NCI-H446 treated with DMSO at 0.1 percent for 48 hours (cell line): Measurements from ENCODE around the gene PDCL3.

Experiments used
- DNase-seq: peaks from one replicate; lab custom pipeline; 2025; lab: John Stamatoyannopoulos, UW

Gene PDCL3

GRCh38 chr2:100612388-100613000, 49.7 kb downstream of the PDCL3 start:
- DNase-seq, result no peak

DNA sequence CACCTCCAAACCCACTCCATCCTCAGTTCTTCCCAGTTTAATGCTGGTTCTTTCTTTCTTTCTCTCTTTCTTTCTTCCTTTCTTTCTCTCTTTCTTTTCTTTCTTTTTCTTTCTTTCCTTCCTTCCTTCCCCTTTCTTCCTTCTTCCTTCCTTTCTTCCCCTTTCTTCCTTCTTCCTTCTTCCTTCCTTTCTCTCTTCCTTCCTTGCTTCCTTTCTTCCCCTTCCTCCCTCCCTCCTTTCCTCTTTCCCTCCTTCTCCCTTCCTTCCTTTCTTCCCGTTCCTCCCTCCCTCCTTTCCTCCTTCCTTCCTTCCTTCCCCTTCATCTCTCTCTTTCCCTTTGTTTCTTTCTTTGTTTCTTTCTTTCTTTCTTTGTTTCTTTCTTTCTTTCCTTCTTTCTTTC, 50.9 kb downstream of the PDCL3 start:
- no peak for DNase-seq

DNA sequence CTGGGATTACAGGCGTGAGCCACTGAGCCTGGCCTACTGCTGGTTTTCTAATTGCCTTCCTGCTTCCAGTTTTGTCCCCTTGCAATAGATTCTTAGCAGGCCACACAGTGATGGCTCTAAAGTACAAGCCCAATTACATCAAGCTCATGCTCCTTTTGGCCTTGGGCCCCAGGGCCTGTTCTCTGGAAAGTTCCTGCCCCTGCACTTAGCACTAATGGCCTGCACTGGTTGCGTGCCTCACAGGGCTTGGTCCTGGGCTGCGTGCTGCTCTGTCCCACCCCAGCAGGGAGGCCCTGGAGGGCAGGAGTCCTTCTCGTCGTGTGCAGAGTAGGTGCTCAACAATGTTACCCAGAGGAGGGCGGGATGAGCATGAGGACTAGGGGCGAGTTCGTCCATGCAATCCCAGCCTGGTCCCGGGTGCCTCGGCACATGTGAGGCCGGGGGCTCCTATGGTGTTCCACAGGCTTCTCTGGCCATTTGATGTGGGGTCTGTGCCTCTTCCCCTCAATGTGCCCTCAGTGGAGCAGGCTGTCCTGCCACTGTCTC, 51.7 kb downstream of the PDCL3 start:
- DNase-seq, result no peak

GRCh38 chr2:100615471-100615870, 52.7 kb downstream of the PDCL3 start:
- no peak for DNase-seq

DNA sequence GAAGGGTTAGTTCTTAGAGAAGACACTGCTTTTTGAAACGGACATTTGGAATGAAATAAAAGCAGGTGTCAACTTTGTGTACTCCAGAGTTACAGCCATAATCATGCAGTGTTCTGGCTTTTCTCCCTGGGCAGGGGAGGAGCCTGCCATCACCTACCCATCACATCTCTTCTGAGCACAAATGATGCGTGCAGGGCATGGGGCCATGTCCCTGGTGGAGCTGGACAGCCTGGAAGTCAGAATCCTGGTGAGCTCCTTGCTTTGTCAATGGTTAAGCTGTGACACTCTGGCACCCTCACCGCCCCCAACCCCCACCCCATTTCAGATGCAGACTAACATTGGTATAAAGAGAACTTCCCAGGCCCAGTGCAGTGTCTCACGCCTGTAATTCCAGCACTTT, 53.1 kb downstream of the PDCL3 start:
- DNase-seq, result no peak

GRCh38 chr2:100616841-100617390, 54.1 kb downstream of the PDCL3 start:
- DNase-seq, result no peak

- DNase-seq, result no peak
Observed at GRCh38 chr2:100619951-100620350, 57.2 kb downstream of the PDCL3 start.

DNA sequence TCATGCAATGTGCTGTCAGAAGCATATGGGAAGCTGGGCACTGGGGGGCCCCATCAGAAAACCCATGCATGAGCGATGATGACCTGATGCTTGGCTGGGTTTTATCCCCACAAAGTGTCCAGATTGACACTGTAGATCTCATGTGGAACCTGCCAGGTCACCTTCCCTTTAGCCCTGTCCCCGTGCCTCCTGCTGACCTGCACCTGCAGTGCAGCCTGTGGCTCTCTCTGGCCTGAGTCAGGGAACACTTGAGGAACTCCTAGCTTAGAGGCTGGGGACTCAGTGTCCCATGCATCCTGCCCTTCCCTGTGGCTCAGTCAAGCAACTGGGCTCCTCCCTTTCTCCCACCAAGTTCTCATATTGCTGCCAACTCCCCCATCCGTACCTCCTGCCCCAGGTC, 57.7 kb downstream of the PDCL3 start:
- DNase-seq, result no peak

GRCh38 chr2:100621371-100621951, 58.7 kb downstream of the PDCL3 start:
- DNase-seq, result no peak

DNA sequence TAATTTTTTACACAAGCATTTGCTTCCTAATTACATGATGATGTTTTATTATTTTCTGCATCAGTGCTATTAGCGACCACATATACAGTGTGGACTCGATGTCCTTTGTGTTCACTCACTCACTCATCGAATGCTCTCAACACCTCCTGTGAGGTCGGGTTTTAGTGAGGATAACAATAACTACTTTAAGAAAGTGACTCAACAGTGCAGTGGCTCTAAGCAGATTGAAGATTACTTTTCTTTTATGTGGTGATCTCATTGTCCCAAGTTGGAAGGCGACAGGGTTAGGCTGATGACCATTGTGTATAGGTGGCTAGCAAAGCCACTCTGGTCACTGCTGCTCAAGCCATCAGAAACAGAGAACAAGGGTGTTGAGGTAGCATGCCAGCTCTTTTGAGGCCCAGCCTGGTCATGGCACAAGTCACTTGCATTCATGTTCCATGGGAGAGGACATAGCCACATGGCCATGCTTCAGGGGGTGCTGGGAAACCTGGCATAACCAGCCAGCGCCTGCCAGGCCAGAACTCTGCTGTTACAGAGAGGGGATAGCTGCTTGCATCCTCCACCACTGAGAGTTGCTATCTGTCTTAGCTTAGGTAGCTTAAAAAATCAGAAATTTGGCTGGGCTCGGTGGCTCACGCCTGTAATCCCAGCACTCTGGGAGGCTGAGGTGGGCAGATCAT, 60.4 kb downstream of the PDCL3 start:
- no peak for DNase-seq

DNA sequence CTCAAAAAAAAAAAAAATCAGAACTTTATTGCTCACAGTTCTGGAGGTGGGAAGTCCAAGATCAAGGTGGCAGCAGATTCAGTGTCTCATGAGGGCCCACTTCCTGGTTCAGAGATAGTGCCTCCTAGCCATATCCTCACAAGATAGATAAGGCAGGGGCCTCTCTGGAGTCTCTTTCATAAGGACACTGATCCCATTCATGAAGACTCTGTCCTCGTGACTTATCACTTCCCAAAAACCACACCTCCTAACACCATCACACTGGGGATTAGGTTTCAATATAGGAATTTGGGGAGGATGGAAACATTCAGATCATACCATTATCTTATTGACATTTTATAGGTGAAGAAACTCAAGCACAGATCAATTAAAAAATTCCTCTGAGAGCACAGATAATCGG, 61.1 kb downstream of the PDCL3 start:
- DNase-seq, result no peak

DNA sequence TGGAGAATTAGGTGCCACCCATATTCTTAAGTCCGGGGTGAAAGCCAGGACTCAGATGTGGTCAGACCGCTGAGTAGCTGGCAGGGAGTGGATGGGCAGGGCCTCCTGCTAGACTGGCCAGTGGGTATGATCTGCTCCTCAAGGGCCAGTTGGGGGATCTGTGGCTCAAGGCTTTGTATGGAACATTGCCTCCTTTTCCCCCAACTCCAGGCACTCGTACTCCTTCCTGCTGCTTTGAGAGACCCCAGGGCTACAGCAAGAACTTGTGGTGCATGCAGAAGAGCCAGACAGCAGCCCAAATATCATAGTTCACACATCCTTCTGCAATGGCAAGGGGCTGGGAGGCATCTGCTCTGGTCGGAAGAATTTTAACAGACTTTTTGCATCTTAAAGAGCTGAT, 61.7 kb downstream of the PDCL3 start:
- DNase-seq, result no peak

GRCh38 chr2:100625717-100626116, 62.9 kb downstream of the PDCL3 start:
- DNase-seq, result no peak
